Gastrocnemius medialis (tissue), 4 donors: ENCODE measurements around the gene ZNF521. TPM values are rescaled to one million over a fixed set of nuclear protein-coding genes. Genes with fewer than 3 reads are reported as not detected.

Experiments
- ATAC-seq, 2 donors: fragments of 150-250 bp; one replicate each; pipeline ENCODE4 v1.9.1; 2016
- DNase-seq, 2 donors: peaks; one replicate each; pipeline ENCODE4 v3.0.0-alpha.2; 2019
- H3K27ac ChIP-seq, 4 donors: fragments of 200-600 bp; sonication (generic); 1 replicate in 1 of 4; 2 replicates in 3 of 4; pipeline ENCODE4 v1.5.1; 2016 to 2018; ENCODE audit warnings: mild to moderate bottlenecking in 2 of 4, moderate library complexity in 1 of 4
- H3K27me3 ChIP-seq, 3 donors: fragments of 200-600 bp; sonication (generic) in 2 of 3; 1 replicate in 1 of 3; 2 replicates in 2 of 3; pipeline versions ENCODE4 v1.5.1 to v1.6.0; 2016 to 2019; ENCODE audit warnings: mild to moderate bottlenecking in 1 of 3, moderate library complexity in 1 of 3
- H3K36me3 ChIP-seq, 2 donors: fragments of 200-600 bp; sonication (generic) in 1 of 2; one replicate each; pipeline ENCODE4 v1.5.1; 2017 to 2018
- H3K4me1 ChIP-seq, 2 donors: fragments of 200-600 bp; sonication (generic) in 1 of 2; one replicate each; pipeline ENCODE4 v1.5.1; 2016 to 2017; ENCODE audit warnings: mild to moderate bottlenecking in 2 of 2
- H3K4me3 ChIP-seq, 4 donors: fragments of 200-600 bp; sonication (generic) in 3 of 4; 1 replicate in 1 of 4; 2 replicates in 3 of 4; pipeline ENCODE4 v1.5.1; 2016 to 2019; ENCODE audit warnings: mild to moderate bottlenecking in 2 of 4
- H3K9me3 ChIP-seq, 3 donors: fragments of 200-600 bp; sonication (generic) in 2 of 3; 1 replicate in 1 of 3; 2 replicates in 2 of 3; pipeline ENCODE4 v1.5.1; 2016 to 2019
- CTCF ChIP-seq, 5 experiments: fragments of 450-650 bp in 3 of 5; fragments of 200-600 bp in 2 of 5; sonication (generic) in 2 of 5; IDR thresholded peaks in 4 of 5; conservative IDR thresholded peaks in 1 of 5; 1 replicate in 4 of 5; 2 replicates in 1 of 5; pipeline ENCODE4 v1.5.1; 2016 to 2019; ENCODE audit warnings: antibody characterized with exemption in 5 of 5, mild to moderate bottlenecking in 3 of 5, moderate library complexity in 3 of 5
- POLR2A ChIP-seq, 2 donors: fragments of 450-650 bp; IDR thresholded peaks; one replicate each; pipeline ENCODE4 v1.6.1; 2017; ENCODE audit warnings: antibody characterized with exemption in 2 of 2, mild to moderate bottlenecking in 2 of 2, moderate library complexity in 2 of 2
- in situ Hi-C, 4 donors: fragments of 200-750 bp; cut with MboI; loops; one replicate each; pipeline versions ENCODE4 v1.15.0 to v1.8.0; 2017; ENCODE audit warnings: low sequenced_read_pairs in 4 of 4
- intact Hi-C: fragments of 100-400 bp; cut with DNase I; formaldehyde crosslinking; loops from one replicate; pipeline ENCODE4 v1.15.1; 2023; ENCODE audit warnings: low total_unique reads
- total RNA-seq, 4 donors: library from RNA; depleted of rRNA; stranded (reverse); fragments of >200 nt; gene quantifications; one replicate each; pipeline versions ENCODE4 v1.1.0 to v1.2.3, GENCODE V29; 2016

Gene ZNF521
- total RNA-seq, 4 donors from 2014 or later = 3.5 to 15.6 (median 4.7) TPM

GRCh38 chr18:25239581-25240419 lies 112.2 kb downstream of the ZNF521 start:
- in situ Hi-C loops (no loop called here), intact Hi-C loops (no loop called here)
- no peak for DNase-seq
- Histone ChIP-seq H3K27ac (no peak overlapping the region), H3K9me3 (no peaks in the 10 kb centered on the region), H3K27me3 (no peaks in the 10 kb centered on the region), H3K4me3 (no peak overlapping the region), H3K36me3 (no peaks in the 10 kb centered on the region), H3K4me1 (peaks cover 0 to 3% of the 10 kb centered on the region in 2 donors)
- TF ChIP-seq POLR2A (IDR thresholded peaks at IDR 0.05) (no peak), CTCF (IDR thresholded peaks at IDR 0.05 in 4 of 5, conservative IDR thresholded peaks at IDR 0.05 in 1 of 5) (no peak)
- no peak for ATAC-seq

- DNase-seq = no peak
- in situ Hi-C loops (no loop called here), intact Hi-C loops (no loop called here)
- no peaks in the 10 kb centered on the region for H3K9me3 ChIP-seq
- no peak for TF ChIP-seq CTCF (IDR thresholded peaks at IDR 0.05 in 4 of 5, conservative IDR thresholded peaks at IDR 0.05 in 1 of 5)
- no peak for TF ChIP-seq POLR2A (IDR thresholded peaks at IDR 0.05)
- H3K27me3 ChIP-seq = no peaks in the 10 kb centered on the region
- H3K36me3 ChIP-seq = no peaks in the 10 kb centered on the region
- no peak overlapping the region for H3K4me3 ChIP-seq
- H3K4me1 ChIP-seq = peaks cover 0 to 3% of the 10 kb centered on the region in 2 donors
- ATAC-seq = no peak
- no peak overlapping the region for H3K27ac ChIP-seq
Measured at GRCh38 chr18:25239151-25239550, 112.8 kb downstream of the ZNF521 start.

GRCh38 chr18:25237571-25238267 lies 114.2 kb downstream of the ZNF521 start:
- in situ Hi-C loops (no loop called here), intact Hi-C loops (no loop called here)
- Histone ChIP-seq H3K4me3 (no peak overlapping the region), H3K27me3 (no peaks in the 10 kb centered on the region), H3K27ac (peak overlapping the region in 1 of 4 donors; percentile 21), H3K4me1 (peaks cover 0 to 3% of the 10 kb centered on the region in 2 donors), H3K9me3 (no peaks in the 10 kb centered on the region), H3K36me3 (no peaks in the 10 kb centered on the region)
- TF ChIP-seq CTCF (IDR thresholded peaks at IDR 0.05 in 4 of 5, conservative IDR thresholded peaks at IDR 0.05 in 1 of 5) (no peak), POLR2A (IDR thresholded peaks at IDR 0.05) (no peak)
- DNase-seq = no peak
- ATAC-seq = no peak

GRCh38 chr18:25236736-25237135 lies 115.2 kb downstream of the ZNF521 start:
- H3K36me3 ChIP-seq = no peaks in the 10 kb centered on the region
- no peak for TF ChIP-seq POLR2A (IDR thresholded peaks at IDR 0.05)
- no peak for TF ChIP-seq CTCF (IDR thresholded peaks at IDR 0.05 in 4 of 5, conservative IDR thresholded peaks at IDR 0.05 in 1 of 5)
- intact Hi-C loops = no loop called here
- H3K27me3 ChIP-seq = no peaks in the 10 kb centered on the region
- H3K4me1 ChIP-seq = peaks cover 5 to 6% of the 10 kb centered on the region in 2 donors
- ATAC-seq = no peak
- H3K27ac ChIP-seq = no peak overlapping the region
- in situ Hi-C loops = no loop called here
- DNase-seq = no peak
- H3K9me3 ChIP-seq = no peaks in the 10 kb centered on the region
- no peak overlapping the region for H3K4me3 ChIP-seq
